Superior temporal gyrus (tissue), 1 donor: Measurements from ENCODE around the gene RUNX2.

Experiments used
- DNase-seq: peaks from one replicate; pipeline ENCODE4 v3.0.0-alpha.2; 2016; ENCODE audit errors: extremely low spot score

RUNX2 gene

GRCh38 chr6:45483021-45483420 lies 154.9 kb downstream of the RUNX2 start:
- no peak for DNase-seq

DNA sequence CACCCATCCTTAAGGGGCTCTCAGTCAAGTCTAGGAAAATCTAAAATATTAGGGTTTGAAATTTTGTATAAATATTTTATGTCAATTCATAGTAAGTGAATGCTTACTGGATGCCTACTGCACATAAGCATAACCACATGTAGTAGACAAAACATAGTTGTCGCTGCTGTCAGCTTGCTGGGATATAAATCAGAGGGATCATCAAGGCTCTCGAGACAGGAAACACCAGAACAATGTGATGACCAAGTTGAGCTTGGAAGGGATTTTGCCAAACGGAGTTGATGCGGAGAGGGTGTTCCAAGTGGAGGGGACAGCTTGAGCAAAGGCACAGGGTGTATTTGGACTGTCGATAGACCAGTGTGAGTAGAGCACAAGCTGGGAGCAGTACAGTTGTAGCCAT lies 155.4 kb downstream of the RUNX2 start:
- DNase-seq, result no peak

GRCh38 chr6:45486736-45487135 lies 158.6 kb downstream of the RUNX2 start:
- no peak for DNase-seq

- DNase-seq, result no peak
These were observed 159.5 kb downstream of the RUNX2 start for GRCh38 chr6:45487645-45488044.

DNA sequence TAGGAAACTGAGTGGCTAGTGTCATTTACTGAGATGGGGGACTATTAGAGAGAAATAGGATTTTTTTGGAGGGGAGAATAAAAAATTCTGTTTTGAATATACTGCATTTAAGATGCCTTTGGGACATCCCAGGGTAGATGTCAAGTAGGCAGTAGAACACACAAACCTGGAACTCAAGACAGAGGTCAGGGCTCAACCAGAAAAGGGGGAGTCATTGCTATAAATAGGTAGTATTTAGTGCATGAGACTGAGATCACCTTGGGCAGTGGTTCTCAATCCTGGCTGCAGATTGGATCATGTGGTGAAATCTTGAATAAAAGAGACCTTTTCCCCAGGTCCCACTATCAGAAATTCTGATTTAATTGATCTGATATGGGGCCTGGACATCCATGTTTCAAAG lies 160.1 kb downstream of the RUNX2 start:
- no peak for DNase-seq

- no peak for DNase-seq
These were observed 160.8 kb downstream of the RUNX2 start for GRCh38 chr6:45488889-45489288.

GRCh38 chr6:45491048-45491735 lies 163.1 kb downstream of the RUNX2 start:
- DNase-seq, result no peak

GRCh38 chr6:45491874-45492273 lies 163.7 kb downstream of the RUNX2 start:
- DNase-seq, result no peak

GRCh38 chr6:45493761-45494160 lies 165.6 kb downstream of the RUNX2 start:
- no peak for DNase-seq

DNA sequence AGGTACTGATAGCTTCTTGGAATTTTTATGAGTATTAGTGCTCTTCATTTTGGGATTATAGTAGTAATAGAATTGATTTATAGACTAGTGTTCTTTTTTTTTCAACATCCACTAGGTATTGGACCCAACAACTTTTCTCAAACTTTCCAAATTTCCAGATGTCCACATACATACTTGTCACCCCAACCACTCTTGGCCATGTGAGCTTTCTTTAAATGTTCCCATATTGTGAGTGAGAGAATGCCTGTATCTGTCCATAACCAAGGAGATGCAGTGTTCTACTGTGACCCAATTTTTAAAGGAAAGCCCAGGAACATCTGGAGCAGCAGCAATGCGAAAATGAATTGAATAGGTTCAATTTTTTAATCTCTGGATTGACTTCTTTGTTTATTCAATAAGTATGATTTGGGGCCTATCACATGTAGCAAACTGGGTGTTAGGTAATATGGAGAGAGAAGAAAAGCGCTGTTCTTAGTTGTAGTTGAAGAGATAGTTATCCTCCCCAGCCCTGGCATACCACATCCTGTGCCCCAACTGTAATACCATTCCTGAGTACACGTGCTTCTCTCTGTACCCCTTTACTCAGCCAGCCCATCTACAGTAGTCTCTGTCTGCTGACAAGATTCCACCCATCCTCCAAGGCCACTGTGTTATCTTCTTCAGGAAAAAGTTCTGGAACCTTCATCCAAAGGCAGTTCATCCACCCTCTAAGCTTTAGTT lies 166.4 kb downstream of the RUNX2 start:
- no peak for DNase-seq

- DNase-seq, result no peak
These were observed 167.4 kb downstream of the RUNX2 start for GRCh38 chr6:45495429-45496084.

GRCh38 chr6:45496085-45496433 lies 167.9 kb downstream of the RUNX2 start:
- DNase-seq, result no peak

- DNase-seq, result no peak
These were observed 170.5 kb downstream of the RUNX2 start for GRCh38 chr6:45498591-45498990.

DNA sequence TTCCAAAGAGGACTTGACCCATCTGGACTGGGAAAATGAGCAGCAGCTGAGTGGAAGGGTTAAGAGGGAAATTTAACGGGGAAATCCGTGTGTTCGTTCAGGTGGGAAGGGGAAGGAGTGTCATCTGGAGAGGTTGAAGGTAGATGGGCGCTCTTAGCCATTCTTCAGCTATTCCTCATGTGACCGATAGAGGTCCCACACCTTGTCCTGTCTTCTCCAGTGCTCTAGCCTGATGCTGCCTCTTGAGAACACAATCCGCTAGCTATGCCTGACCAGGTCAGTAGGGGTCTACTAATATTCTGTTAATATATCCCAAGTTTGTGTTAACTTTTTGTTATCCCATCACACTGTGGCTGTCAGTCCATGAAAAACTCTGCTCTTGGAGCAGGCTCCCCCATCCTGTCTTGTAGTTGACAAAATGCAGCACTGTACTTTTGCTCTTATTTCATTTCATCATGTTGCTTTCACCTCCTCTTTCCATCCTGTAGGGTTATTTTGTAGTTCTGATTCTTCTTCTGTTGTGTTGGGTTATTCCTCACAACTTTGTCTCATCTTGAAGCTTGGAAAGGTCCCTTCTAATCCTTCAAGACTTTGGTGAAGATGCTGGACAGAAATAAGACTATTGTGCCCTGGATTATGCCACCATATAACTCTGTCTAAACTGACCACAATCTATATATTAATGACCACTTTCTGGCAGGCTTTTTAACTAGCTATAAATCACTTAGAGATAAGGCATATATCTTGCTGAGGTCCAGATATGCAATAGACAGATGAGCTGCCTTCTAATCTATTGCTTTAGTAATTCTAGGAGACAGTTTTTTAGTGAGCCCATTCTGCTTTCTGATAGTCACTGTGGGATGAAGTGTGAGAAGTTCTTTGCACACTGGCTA lies 173.0 kb downstream of the RUNX2 start:
- DNase-seq, result no peak

DNA sequence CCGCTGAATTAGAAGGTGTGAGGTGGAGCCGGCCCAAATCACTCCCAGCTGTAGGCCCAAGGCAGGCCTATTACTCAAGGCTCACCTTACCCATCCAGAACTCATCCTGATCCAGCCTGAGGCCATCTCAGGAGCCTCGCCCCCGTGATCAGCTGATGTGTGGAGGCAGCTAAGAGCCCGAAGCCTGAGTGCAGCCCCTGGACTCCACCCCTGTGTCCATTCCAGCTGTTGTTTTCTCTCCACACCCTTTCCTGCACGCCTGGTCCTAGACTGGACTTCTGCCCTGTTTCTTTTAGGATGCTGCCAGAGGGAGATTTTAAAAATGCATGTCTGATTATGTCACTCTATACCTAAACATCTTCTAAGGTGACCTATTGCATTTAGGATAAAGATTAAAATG lies 174.3 kb downstream of the RUNX2 start:
- DNase-seq, result no peak

DNA sequence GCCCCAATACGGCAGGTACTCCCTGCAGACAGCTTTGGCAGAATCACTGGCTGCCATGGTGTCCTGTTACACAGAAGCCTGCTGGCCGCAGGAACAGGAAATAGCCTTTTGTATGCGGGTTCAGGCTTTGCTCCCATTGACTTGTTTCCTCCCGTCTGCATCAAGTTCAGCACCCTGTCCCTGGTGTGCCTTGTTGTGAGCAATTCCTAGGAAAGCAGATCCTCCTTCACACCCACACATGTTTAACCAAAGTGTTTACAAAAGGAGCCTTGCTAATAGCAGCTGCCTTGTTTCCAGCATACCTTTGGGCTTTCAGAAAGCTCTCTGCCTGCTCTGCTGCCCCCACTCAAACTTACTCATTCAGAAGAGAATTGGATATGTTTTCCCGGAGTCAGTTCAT lies 176.8 kb downstream of the RUNX2 start:
- DNase-seq, result no peak

GRCh38 chr6:45505470-45505869 lies 177.3 kb downstream of the RUNX2 start:
- DNase-seq, result no peak

GRCh38 chr6:45507186-45507585 lies 179.1 kb downstream of the RUNX2 start:
- DNase-seq, result no peak

- DNase-seq, result no peak
These were observed 181.3 kb downstream of the RUNX2 start for GRCh38 chr6:45509426-45509825.

- DNase-seq, result no peak
These were observed 184.6 kb downstream of the RUNX2 start for GRCh38 chr6:45512717-45513116.

DNA sequence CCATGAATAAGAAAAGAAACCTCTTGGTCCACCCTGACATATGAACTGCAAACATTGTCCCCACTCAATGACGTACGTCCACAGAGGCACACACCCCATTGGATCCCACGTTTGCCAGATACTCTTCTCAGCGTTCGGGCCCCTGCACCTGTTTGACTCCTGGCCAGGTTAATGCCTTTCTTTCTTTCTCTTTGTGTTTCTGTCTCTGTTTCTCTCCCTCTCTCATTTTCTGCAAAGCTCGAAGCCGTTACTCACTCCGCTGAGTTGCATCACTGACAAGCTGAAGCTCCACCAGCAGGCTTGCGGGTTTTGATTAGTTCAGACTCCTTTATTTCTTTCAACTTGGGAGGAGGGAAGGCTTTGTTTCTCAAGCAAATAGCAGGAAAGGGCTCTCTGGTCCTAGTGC lies 185.1 kb downstream of the RUNX2 start:
- DNase-seq, result no peak

GRCh38 chr6:45513843-45514242 lies 185.7 kb downstream of the RUNX2 start:
- DNase-seq, result no peak
